ENCODE measurements around the gene PTGDS. TPM values are rescaled to one million over a fixed set of nuclear protein-coding genes. Genes with fewer than 3 reads are reported as not detected.

The PTGDS gene
- total and polyA plus RNA-seq, 4 donors: 0.23 to 15.2 (median 6.4) TPM

- DNase-seq (ENCODE audit: low spot score): no peak
- H3K27me3 ChIP-seq (ENCODE audit: control insufficient read depth in 4 of 4, insufficient read depth in 4 of 4, low read length in 3 of 4): no peaks in the 10 kb centered on the region
- H3K36me3 ChIP-seq (ENCODE audit: control insufficient read depth in 4 of 4, insufficient read depth in 3 of 4, low read depth in 1 of 4, low read length in 3 of 4): peaks cover 0 to 2% (median 0%) of the 10 kb centered on the region in 4 donors
- no peak overlapping the region for H3K9ac ChIP-seq (ENCODE audit: low read depth in 1 of 2, low read length in 2 of 2)
- TF ChIP-seq HNF4G (IDR thresholded peaks at IDR 0.05): no peak
- TF ChIP-seq RAD21 (IDR thresholded peaks at IDR 0.05): no peak
- TF ChIP-seq FOXA2 (IDR thresholded peaks at IDR 0.05): no peak
- no peak for TF ChIP-seq SP1 (IDR thresholded peaks at IDR 0.05)
- TF ChIP-seq ATF3 (IDR thresholded peaks at IDR 0.05): no peak
- TF ChIP-seq TAF1 (conservative IDR thresholded peaks at IDR 0.05): no peak
- TF ChIP-seq FOXA1 (IDR thresholded peaks at IDR 0.05): no peak
- TF ChIP-seq YY1 (IDR thresholded peaks at IDR 0.05): no peak
- no peak for TF ChIP-seq REST (IDR thresholded peaks at IDR 0.05)
- no peak for TF ChIP-seq CTCF (IDR thresholded peaks at IDR 0.05; ENCODE audit: low read depth, low read length, missing input control)
- TF ChIP-seq MAX (IDR thresholded peaks at IDR 0.05): no peak
- no peak for TF ChIP-seq ZBTB33 (IDR thresholded peaks at IDR 0.05)
- TF ChIP-seq GABPA (IDR thresholded peaks at IDR 0.05 in 1 of 2, conservative IDR thresholded peaks at IDR 0.05 in 1 of 2): no peak
- no peak for TF ChIP-seq HNF4A (conservative IDR thresholded peaks at IDR 0.05)
- no peak for TF ChIP-seq JUND (IDR thresholded peaks at IDR 0.05)
- no peak for TF ChIP-seq EGR1 (IDR thresholded peaks at IDR 0.05; ENCODE audit: low read depth in 2 of 2)
- no peak for TF ChIP-seq RXRA (IDR thresholded peaks at IDR 0.05)
- TF ChIP-seq NR2F2 (IDR thresholded peaks at IDR 0.05): no peak
- peaks cover 0 to 5% (median under 1%) of the 10 kb centered on the region in 4 donors for H3K4me1 ChIP-seq (ENCODE audit: control insufficient read depth in 4 of 4, insufficient read depth in 4 of 4, low read length in 3 of 4)
- no peaks in the 10 kb centered on the region for H3K9me3 ChIP-seq (ENCODE audit: control insufficient read depth in 4 of 4, low read length in 3 of 4)
- H3K4me3 ChIP-seq (ENCODE audit: low read depth in 1 of 3, low read length in 3 of 3): no peak overlapping the region
- no peak overlapping the region for H3K27ac ChIP-seq (ENCODE audit: low read depth in 1 of 2, low read length in 2 of 2)
- 89% methylated on average over 10 of the region's 10 CpGs for WGBS
Measured at GRCh38 chr9:137002646-137003041, 25.3 kb downstream of the PTGDS start.
